ENCODE data around the gene POPDC2. TPM values are rescaled to one million over a fixed set of nuclear protein-coding genes. Genes with fewer than 3 reads are reported as not detected.
A peak's percentile ranks its signal among the peaks of the same experiment; 100 is the strongest.

Gene POPDC2
- total and polyA plus RNA-seq, 2 donors (not counting 3 experiments of a cell fraction or from before 2014, with no cell fraction given): 0.57 to 0.66 TPM

GRCh38 chr3:119604878-119605277 lies 55.5 kb downstream of the POPDC2 start:
- Histone ChIP-seq H3K27ac (ENCODE audit: insufficient read depth, low read depth, low read length) (no peak overlapping the region), H3K36me3 (ENCODE audit: control insufficient read depth in 2 of 2, extremely low read depth in 1 of 2, insufficient read depth in 2 of 2, low read length in 2 of 2) (no peaks in the 10 kb centered on the region), H3K9me3 (replicated peaks; ENCODE audit: control insufficient read depth, insufficient read depth, low read length) (no peaks in the 10 kb centered on the region), H3K4me1 (ENCODE audit: control insufficient read depth, extremely low read depth, insufficient read depth, low read length) (peaks cover 9% of the 10 kb centered on the region), H3K4me3 (replicated peaks in 1 of 3; ENCODE audit: insufficient read depth in 1 of 3, low read depth in 1 of 3, low read length in 3 of 3) (no peak overlapping the region), H3K27me3 (ENCODE audit: control insufficient read depth in 2 of 2, insufficient read depth in 2 of 2, low read length in 2 of 2) (peaks cover 8 to 10% of the 10 kb centered on the region in 2 experiments), H3K79me2 (ENCODE audit: control insufficient read depth, insufficient read depth, low read length) (no peaks in the 10 kb centered on the region), H3K9ac (replicated peaks; ENCODE audit: extremely low read depth, insufficient read depth, low read length) (no peak overlapping the region), H3K9me1 (replicated peaks; ENCODE audit: control insufficient read depth, extremely low read depth, insufficient read depth, low read length) (no peaks in the 10 kb centered on the region), H4K20me1 (replicated peaks; ENCODE audit: control insufficient read depth, extremely low read depth, insufficient read depth, low read length) (no peaks in the 10 kb centered on the region), H3K4me2 (ENCODE audit: insufficient read depth, low read length) (no peak overlapping the region), H2AFZ (ENCODE audit: low read depth, low read length) (no peak overlapping the region)
- ChIA-PET POLR2A (no interaction called here), CTCF (interaction anchor here (1.0 to 1.6 kb wide), 2 partner anchors 45 to 72 kb away, joined by 3 to 4 read pairs; partner anchors contain the start of gene COX17)
- peak; percentile 57 for FAIRE-seq
- peak; percentile 14 for TF ChIP-seq JUN (IDR thresholded peaks at IDR 0.05; ENCODE audit: borderline replicate concordance, insufficient read depth, insufficient read length, low read depth)
- peak; percentile 63 for TF ChIP-seq FOS (IDR thresholded peaks at IDR 0.05; ENCODE audit: borderline replicate concordance, insufficient read depth, low read length)
- no peak for TF ChIP-seq CTCF (IDR thresholded peaks at IDR 0.05; ENCODE audit: extremely low read depth in 1 of 2, insufficient read depth in 1 of 2, low read depth in 1 of 2, low read length in 2 of 2)
- no TSS peak for BruUV-seq (replicated peaks)
- dilution Hi-C loops (cut with MboI; ENCODE audit: extremely low pct_ligation_motif_present, low sequenced_read_pairs) (no loop called here), intact Hi-C loops (cut with micrococcal nuclease) (no loop called here)
- no peak for DNase-seq (ENCODE audit: low read depth, low spot score)

DNA sequence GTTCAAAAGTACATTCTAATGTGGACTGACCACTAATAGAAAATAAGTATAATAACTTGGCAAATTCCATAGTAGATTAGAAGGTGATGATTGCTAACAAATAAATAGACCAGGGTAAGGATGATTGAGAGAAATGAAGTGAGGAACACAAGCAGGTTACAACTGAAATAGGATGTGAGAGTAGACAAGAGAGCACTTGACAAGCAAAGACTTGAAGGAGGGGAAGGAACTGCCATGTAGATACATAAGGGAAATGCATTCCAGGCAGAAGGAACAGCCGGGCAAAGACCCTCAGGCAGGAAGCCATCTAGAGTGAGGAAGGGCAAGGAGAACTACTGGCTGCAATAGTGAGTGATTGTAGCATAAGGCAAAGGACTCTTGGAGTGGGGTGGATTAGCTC lies 57.7 kb downstream of the POPDC2 start:
- ChIA-PET POLR2A (no interaction called here), CTCF (no interaction called here)
- Histone ChIP-seq H2AFZ (ENCODE audit: low read depth, low read length) (no peak overlapping the region), H3K36me3 (ENCODE audit: control insufficient read depth in 2 of 2, extremely low read depth in 1 of 2, insufficient read depth in 2 of 2, low read length in 2 of 2) (no peaks in the 10 kb centered on the region), H3K79me2 (ENCODE audit: control insufficient read depth, insufficient read depth, low read length) (no peaks in the 10 kb centered on the region), H3K27me3 (ENCODE audit: control insufficient read depth in 2 of 2, insufficient read depth in 2 of 2, low read length in 2 of 2) (peaks cover 0 to 3% of the 10 kb centered on the region in 2 experiments), H3K9me3 (replicated peaks; ENCODE audit: control insufficient read depth, insufficient read depth, low read length) (no peaks in the 10 kb centered on the region), H3K4me3 (replicated peaks in 1 of 3; ENCODE audit: insufficient read depth in 1 of 3, low read depth in 1 of 3, low read length in 3 of 3) (no peak overlapping the region), H3K4me1 (ENCODE audit: control insufficient read depth, extremely low read depth, insufficient read depth, low read length) (peaks cover 13% of the 10 kb centered on the region), H3K9me1 (replicated peaks; ENCODE audit: control insufficient read depth, extremely low read depth, insufficient read depth, low read length) (no peaks in the 10 kb centered on the region), H4K20me1 (replicated peaks; ENCODE audit: control insufficient read depth, extremely low read depth, insufficient read depth, low read length) (no peaks in the 10 kb centered on the region), H3K9ac (replicated peaks; ENCODE audit: extremely low read depth, insufficient read depth, low read length) (no peak overlapping the region), H3K4me2 (ENCODE audit: insufficient read depth, low read length) (no peak overlapping the region), H3K27ac (ENCODE audit: insufficient read depth, low read depth, low read length) (no peak overlapping the region)
- intact Hi-C loops (cut with micrococcal nuclease): no loop called here
- FAIRE-seq: no peak
- no peak for TF ChIP-seq GATA2 (IDR thresholded peaks at IDR 0.05; ENCODE audit: insufficient read depth, insufficient read length, low read depth, low read length)
- TF ChIP-seq JUN (IDR thresholded peaks at IDR 0.05; ENCODE audit: borderline replicate concordance, insufficient read depth, insufficient read length, low read depth): no peak
- TF ChIP-seq FOS (IDR thresholded peaks at IDR 0.05; ENCODE audit: borderline replicate concordance, insufficient read depth, low read length): no peak
- no peak for TF ChIP-seq EZH2 (IDR thresholded peaks at IDR 0.05; ENCODE audit: borderline replicate concordance, low read depth, low read length, severe bottlenecking)
- TF ChIP-seq POLR2AphosphoS5 (IDR thresholded peaks at IDR 0.05; ENCODE audit: insufficient read depth, low read depth, low read length): no peak
- TF ChIP-seq MYC (IDR thresholded peaks at IDR 0.05; ENCODE audit: low read depth, low read length): no peak
- dilution Hi-C loops (cut with MboI; ENCODE audit: extremely low pct_ligation_motif_present, low sequenced_read_pairs): no loop called here
- no TSS peak for BruUV-seq (replicated peaks)
- DNase-seq (ENCODE audit: low read depth, low spot score): peak; percentile 13

All from endothelial cell of umbilical vein (primary cell).